Nephron (organoid): ENCODE data around the gene HECTD3.

Source experiments
- H3K27ac Mint-ChIP-seq, 3 experiments: 2 replicates each; pipeline ENCODE4 v1.8.0; 2020; ENCODE audit warnings: mixed read lengths in 3 of 3, mild to moderate bottlenecking in 2 of 3, moderate library complexity in 1 of 3
- H3K27me3 Mint-ChIP-seq: 2 replicates; pipeline ENCODE4 v1.8.0; 2021; ENCODE audit warnings: low read depth, mild to moderate bottlenecking, moderate library complexity, mixed read lengths
- H3K36me3 Mint-ChIP-seq: 2 replicates; pipeline ENCODE4 v1.8.0; 2020; ENCODE audit warnings: low read depth, mixed read lengths
- H3K4me1 Mint-ChIP-seq: 2 replicates; pipeline ENCODE4 v1.8.0; 2020; ENCODE audit warnings: mixed read lengths
- H3K4me3 Mint-ChIP-seq, 3 experiments: 2 replicates each; pipeline ENCODE4 v1.8.0; 2020; ENCODE audit warnings: mild to moderate bottlenecking in 3 of 3, mixed read lengths in 3 of 3, moderate library complexity in 2 of 3
- H3K9me3 Mint-ChIP-seq: 2 replicates; pipeline ENCODE4 v1.8.0; 2020; ENCODE audit warnings: mixed read lengths
- CTCF ChIP-seq, 3 experiments: fragments of 200-600 bp; sonication (generic); IDR thresholded peaks; one replicate each; pipeline ENCODE4 v1.5.0; 2021; ENCODE audit warnings: antibody characterized with exemption in 3 of 3; ENCODE audit not compliant: unreplicated experiment in 3 of 3

HECTD3 gene

GRCh38 chr1:45010855-45011811, at the start of gene HECTD3:
Gene HECTD3, minus strand, starts transcription at chr1:45011324. Its CDS starts 67 bp downstream, at chr1:45011257.
- Mint-ChIP-seq H3K36me3 (peaks cover 27% of the 10 kb centered on the region), H3K4me1 (peaks cover 26% of the 10 kb centered on the region), H3K9me3 (no peaks in the 10 kb centered on the region), H3K27me3 (no peaks in the 10 kb centered on the region), H3K27ac (peak within 1 kb of the TSS; percentile 65 to 89 (median 78)), H3K4me3 (peak within 1 kb of the TSS; percentile 87 to 88 (median 88))
- no peak for TF ChIP-seq CTCF (IDR thresholded peaks at IDR 0.05; ENCODE audit: unreplicated experiment in 3 of 3)

- H3K36me3 Mint-ChIP-seq: peaks cover 15% of the 10 kb centered on the region
- no peaks in the 10 kb centered on the region for H3K27me3 Mint-ChIP-seq
- no peak overlapping the region for H3K27ac Mint-ChIP-seq
- H3K4me3 Mint-ChIP-seq: no peak overlapping the region
- no peaks in the 10 kb centered on the region for H3K4me1 Mint-ChIP-seq
- TF ChIP-seq CTCF (IDR thresholded peaks at IDR 0.05; ENCODE audit: unreplicated experiment in 3 of 3): no peak
- H3K9me3 Mint-ChIP-seq: no peaks in the 10 kb centered on the region
Observed at GRCh38 chr1:45059829-45060228, 48.7 kb upstream of the HECTD3 start.

- H3K9me3 Mint-ChIP-seq: no peaks in the 10 kb centered on the region
- TF ChIP-seq CTCF (IDR thresholded peaks at IDR 0.05; ENCODE audit: unreplicated experiment in 3 of 3): no peak
- H3K27ac Mint-ChIP-seq: no peak overlapping the region
- H3K4me1 Mint-ChIP-seq: no peaks in the 10 kb centered on the region
- H3K4me3 Mint-ChIP-seq: no peak overlapping the region
- H3K27me3 Mint-ChIP-seq: no peaks in the 10 kb centered on the region
- peaks cover 15% of the 10 kb centered on the region for H3K36me3 Mint-ChIP-seq
Observed at GRCh38 chr1:45057542-45057941, 46.4 kb upstream of the HECTD3 start.

- Mint-ChIP-seq H3K9me3 (no peaks in the 10 kb centered on the region), H3K27me3 (no peaks in the 10 kb centered on the region), H3K36me3 (peaks cover 11% of the 10 kb centered on the region), H3K4me1 (peaks cover 6% of the 10 kb centered on the region), H3K4me3 (no peak overlapping the region), H3K27ac (peak overlapping the region in 1 of 3 experiments; percentile 40)
- no peak for TF ChIP-seq CTCF (IDR thresholded peaks at IDR 0.05; ENCODE audit: unreplicated experiment in 3 of 3)
Observed at GRCh38 chr1:45051005-45051772, 40.1 kb upstream of the HECTD3 start.

GRCh38 chr1:45047032-45047431, 35.9 kb upstream of the HECTD3 start:
- peaks cover 8% of the 10 kb centered on the region for H3K36me3 Mint-ChIP-seq
- no peak for TF ChIP-seq CTCF (IDR thresholded peaks at IDR 0.05; ENCODE audit: unreplicated experiment in 3 of 3)

More at GRCh38 chr1:45047032-45047431, 35.9 kb upstream of the HECTD3 start:
- Mint-ChIP-seq H3K4me3 (no peak overlapping the region), H3K27ac (no peak overlapping the region), H3K4me1 (peaks cover 6% of the 10 kb centered on the region), H3K9me3 (no peaks in the 10 kb centered on the region), H3K27me3 (no peaks in the 10 kb centered on the region)
